ENCODE results near the gene A4GALT.
A peak's percentile ranks its signal among the peaks of the same experiment; 100 is the strongest.

A4GALT gene

DNA sequence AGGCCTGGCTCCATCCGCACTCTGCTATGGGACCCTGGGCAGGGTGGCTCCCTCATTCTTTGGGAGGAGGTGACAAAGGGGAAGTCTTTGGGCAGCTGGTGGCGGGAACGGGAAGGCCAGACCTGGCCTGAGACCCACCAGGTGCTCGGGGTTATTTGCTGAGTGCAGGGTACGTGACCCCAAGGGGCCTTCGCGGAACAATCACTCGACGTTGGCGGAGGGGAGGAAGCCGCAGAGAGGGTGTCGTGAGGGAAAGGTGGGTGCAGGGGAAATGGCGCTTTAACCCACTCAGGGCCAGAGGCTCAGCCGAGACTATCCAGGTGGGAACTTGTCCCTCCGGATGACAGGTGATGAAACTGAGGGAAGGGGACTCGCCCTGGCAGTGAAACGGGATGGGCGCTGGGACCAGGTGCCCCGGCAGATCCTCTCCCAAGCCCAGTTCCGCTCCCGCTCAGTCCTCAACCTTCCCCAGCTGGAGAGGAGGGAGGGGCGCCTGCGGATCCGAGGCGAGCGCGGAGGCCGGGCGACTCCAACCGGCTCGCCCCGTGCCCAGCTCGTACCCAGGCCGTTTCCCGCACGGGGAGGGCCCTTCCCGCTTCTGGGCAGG, 911 bp downstream of the A4GALT start:
- Mint-ChIP-seq H3K4me3 (peak overlapping the region; percentile 45), H3K27me3 (peaks cover 64% of the 10 kb centered on the region), H3K36me3 (ENCODE audit: low read depth) (no peaks in the 10 kb centered on the region), H3K27ac (no peak overlapping the region), H3K9me3 (no peaks in the 10 kb centered on the region), H3K4me1 (peaks cover 16% of the 10 kb centered on the region)
- ATAC-seq (no peak), DNase-seq (no peak)

DNA sequence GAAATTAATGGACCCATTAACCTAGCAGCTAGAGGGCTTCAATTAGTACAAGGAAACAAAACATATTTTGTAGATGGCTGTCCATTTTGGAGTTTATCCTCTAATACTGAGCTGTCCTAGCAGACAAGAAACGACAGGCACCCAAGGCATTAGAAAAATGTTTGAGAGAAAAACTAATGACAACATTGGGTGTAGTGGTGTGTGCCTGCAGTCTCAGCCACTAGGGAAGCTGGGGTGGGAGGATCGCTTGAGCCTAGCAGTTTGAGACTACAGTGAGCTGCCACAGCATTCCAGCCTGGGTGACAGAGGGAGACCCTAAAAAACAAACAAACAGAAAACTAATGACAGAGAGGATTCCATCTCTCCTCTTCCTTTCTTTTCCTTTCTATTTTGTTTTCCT, 1.5 kb downstream of the A4GALT start:
- Mint-ChIP-seq H3K9me3 (no peaks in the 10 kb centered on the region), H3K4me3 (peak overlapping the region; percentile 45), H3K27ac (no peak overlapping the region), H3K36me3 (ENCODE audit: low read depth) (no peaks in the 10 kb centered on the region), H3K4me1 (peaks cover 16% of the 10 kb centered on the region), H3K27me3 (peaks cover 65% of the 10 kb centered on the region)
- DNase-seq (no peak), ATAC-seq (no peak)

DNA sequence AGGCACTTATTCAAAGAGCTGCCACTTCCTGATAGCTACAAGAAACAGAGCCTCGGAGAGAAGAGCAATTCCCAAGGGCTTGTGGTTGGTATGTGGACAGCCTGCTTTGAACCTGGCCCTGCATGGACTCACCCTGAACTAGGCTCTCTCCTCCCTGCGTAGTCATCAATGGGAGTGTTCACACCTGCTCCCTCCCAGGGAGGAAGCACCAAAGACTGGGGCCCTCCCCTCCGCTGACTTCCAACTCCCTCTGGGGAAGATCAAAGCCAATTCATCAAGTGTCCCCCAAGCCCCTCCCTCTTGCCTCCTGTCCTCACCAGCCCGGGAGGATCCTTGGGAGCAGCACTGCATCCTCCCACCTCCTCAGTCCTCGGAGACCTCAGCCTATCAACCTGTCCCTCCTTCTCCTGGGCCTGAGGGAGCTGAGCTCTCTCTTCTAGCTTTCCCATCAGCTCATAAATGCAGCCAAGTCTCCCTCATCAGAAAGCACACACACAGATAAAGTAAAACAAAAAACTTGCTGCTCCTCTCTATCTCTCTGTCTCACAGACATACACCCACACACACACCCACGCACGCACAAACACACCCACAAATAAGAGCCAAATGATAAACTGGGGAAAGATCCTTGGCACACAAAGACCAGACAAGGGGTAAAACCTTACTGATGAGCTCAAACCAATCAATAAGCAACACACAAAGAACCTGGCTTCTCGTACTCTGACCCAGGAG, 3.3 kb downstream of the A4GALT start:
- H3K27me3 Mint-ChIP-seq, result peaks cover 56% of the 10 kb centered on the region
- DNase-seq, result no peak
- H3K4me3 Mint-ChIP-seq, result no peak overlapping the region
- no peak for ATAC-seq
- no peak overlapping the region for H3K27ac Mint-ChIP-seq
- no peaks in the 10 kb centered on the region for H3K9me3 Mint-ChIP-seq
- no peaks in the 10 kb centered on the region for H3K36me3 Mint-ChIP-seq (ENCODE audit: low read depth)
- H3K4me1 Mint-ChIP-seq, result peaks cover 16% of the 10 kb centered on the region

DNA sequence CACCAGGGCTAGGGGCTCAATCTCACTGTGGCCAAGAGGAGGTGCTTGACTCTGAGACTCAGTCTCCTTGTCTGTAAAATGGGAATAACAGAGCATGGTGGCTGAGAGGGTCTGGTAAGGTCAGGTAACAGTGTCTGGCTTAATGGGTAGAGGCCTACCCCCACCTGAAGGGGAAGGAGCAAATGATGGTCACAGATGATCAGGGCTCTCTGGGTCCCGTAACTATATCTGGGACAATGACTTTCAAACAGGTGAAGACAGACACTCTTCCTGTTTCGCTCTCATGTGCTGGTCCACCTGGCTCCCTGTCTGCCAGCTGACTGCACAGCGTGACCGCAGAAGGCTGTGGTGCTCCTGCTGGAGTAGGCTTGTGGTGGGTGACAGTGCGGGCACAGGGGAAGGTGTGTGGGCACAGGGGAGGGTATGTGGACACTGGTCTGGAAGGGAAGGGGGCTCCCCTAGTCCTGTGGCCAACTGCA, 4.0 kb downstream of the A4GALT start:
- H3K4me3 Mint-ChIP-seq, result no peak overlapping the region
- H3K27me3 Mint-ChIP-seq, result peaks cover 55% of the 10 kb centered on the region
- H3K27ac Mint-ChIP-seq, result no peak overlapping the region

DNA sequence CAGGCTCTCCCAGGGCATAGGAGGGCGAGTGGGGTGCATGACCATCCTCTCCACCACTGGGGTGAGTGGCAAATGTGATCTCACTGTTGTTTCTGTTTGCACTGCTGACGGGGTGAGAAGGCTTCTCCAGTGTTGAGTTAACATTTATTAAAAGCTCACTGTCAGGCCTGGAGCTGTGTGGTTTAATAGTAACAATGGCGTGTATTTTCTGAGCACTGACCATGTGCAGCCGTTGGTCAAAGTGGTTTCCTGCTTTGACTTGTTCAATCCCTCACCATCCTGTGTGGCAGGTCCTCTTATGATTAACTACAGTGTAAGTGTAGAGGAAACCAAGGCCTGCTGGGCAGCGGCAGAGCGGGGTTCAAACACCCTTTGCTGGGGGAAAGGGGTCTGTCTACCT, 4.4 kb downstream of the A4GALT start:
- H3K4me3 Mint-ChIP-seq, result no peak overlapping the region
- H3K27me3 Mint-ChIP-seq, result peaks cover 54% of the 10 kb centered on the region
- no peaks in the 10 kb centered on the region for H3K9me3 Mint-ChIP-seq
- peaks cover 9% of the 10 kb centered on the region for H3K4me1 Mint-ChIP-seq
- no peak for DNase-seq
- no peak for ATAC-seq
- no peak overlapping the region for H3K27ac Mint-ChIP-seq
- no peaks in the 10 kb centered on the region for H3K36me3 Mint-ChIP-seq (ENCODE audit: low read depth)

More for the DNA sequence above, 4.0 kb downstream of the A4GALT start:
- DNase-seq (no peak), ATAC-seq (no peak)
- Mint-ChIP-seq H3K4me1 (peaks cover 13% of the 10 kb centered on the region), H3K36me3 (ENCODE audit: low read depth) (no peaks in the 10 kb centered on the region), H3K9me3 (no peaks in the 10 kb centered on the region)

DNA sequence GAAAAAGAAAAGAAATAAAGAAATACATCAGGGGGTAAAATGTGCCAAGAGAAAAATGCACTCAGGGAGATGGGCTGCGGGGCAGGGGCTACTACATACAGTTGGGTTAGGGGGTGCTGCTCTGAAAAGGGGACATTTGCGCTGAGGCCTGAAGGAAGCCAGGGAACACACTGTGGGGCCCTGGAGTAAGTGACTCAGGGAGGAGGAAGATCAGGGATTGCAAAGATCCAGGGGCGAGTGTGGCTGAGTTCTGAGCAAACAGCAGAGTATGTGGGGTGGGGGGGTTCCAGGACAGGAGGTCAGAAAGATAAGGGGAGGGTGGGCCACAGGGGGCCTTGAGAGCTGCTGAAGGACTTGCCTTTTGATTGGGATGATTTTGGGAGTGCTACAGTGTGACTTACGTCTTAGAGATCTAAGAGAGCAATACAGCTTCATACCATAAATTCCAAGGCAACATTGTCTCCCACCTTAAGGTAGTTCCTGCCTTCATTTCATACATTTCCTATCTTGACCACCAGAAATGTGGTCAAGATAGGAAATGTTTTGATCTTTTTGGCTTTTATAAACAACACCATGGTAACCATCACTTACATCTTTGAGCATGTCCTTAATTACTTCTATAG, 5.8 kb downstream of the A4GALT start:
- Mint-ChIP-seq H3K27ac (no peak overlapping the region), H3K36me3 (ENCODE audit: low read depth) (no peaks in the 10 kb centered on the region), H3K9me3 (peaks cover 1% of the 10 kb centered on the region), H3K4me3 (no peak overlapping the region), H3K4me1 (peaks cover 8% of the 10 kb centered on the region), H3K27me3 (peaks cover 57% of the 10 kb centered on the region)
- ATAC-seq, result no peak
- DNase-seq, result no peak

DNA sequence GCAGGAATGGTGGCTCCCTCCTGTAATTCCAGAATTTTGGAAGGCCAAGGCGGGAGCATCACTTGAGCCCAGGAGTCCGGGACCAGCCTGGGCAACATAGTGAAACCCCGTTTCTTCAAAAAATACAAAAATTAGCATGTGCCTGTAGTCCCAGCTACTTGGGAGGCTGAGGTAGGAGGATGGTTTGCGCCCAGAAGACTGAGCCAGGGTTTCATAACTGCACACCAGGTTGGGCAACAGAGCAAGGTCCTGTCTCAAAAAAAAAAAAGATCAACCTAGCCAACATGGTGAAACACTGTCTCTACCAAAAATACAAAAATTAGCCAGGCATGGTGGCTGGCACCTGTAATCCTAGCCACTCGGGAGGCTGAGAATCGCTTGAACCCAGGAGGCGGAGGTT, 6.4 kb downstream of the A4GALT start:
- ATAC-seq (no peak), DNase-seq (no peak)
- Mint-ChIP-seq H3K4me1 (peaks cover 3% of the 10 kb centered on the region), H3K27me3 (peaks cover 55% of the 10 kb centered on the region), H3K36me3 (ENCODE audit: low read depth) (no peaks in the 10 kb centered on the region), H3K9me3 (peaks cover 4% of the 10 kb centered on the region), H3K4me3 (no peak overlapping the region), H3K27ac (no peak overlapping the region)

DNA sequence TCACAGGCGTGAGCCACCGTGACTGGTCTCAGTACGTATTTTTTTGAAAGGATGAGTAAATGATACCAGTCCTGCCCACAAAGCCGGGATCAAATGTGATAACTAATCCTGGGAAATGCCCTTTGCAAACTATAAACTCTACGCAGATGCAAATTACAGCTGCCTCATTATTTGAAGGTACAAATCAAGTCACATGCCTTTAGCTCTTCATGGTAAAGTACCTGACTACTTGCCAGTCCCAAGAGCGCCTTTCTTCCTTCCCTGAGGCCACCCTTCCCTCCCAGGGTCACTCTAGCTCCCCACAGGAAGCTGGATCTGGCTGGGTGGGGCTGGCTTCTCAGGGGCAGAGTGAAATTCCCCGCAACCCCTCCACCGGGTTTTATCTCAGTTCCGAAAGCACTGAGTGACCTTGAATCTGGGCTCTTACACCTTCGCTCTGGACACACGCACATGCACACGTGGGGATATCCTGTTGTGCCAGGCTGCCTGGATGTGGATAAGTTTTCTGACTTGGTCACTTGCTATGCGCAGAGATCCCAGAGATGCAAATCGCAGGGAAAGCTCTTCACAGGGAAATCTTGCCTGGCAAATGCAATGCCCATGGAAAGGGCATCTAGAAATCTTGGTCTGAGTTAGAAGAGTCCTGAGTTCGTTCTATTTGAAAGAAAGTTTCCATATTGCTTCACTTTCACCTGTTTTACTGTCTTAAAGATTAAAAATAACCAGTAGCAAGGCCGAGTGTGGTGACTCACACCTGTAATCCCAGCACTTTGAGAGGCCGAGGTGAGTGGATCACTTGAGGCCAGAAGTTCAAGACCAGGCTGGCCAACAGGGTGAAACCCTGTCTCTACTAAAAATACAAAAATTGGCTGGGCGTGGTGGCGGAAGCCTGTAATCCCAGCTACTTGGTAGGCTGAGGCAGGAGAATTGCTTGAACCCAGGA, 8.5 kb downstream of the A4GALT start:
- Mint-ChIP-seq H3K27ac (no peak overlapping the region), H3K27me3 (peaks cover 41% of the 10 kb centered on the region), H3K9me3 (peaks cover 11% of the 10 kb centered on the region), H3K36me3 (ENCODE audit: low read depth) (no peaks in the 10 kb centered on the region), H3K4me1 (no peaks in the 10 kb centered on the region), H3K4me3 (no peak overlapping the region)
- DNase-seq (no peak), ATAC-seq (no peak)

DNA sequence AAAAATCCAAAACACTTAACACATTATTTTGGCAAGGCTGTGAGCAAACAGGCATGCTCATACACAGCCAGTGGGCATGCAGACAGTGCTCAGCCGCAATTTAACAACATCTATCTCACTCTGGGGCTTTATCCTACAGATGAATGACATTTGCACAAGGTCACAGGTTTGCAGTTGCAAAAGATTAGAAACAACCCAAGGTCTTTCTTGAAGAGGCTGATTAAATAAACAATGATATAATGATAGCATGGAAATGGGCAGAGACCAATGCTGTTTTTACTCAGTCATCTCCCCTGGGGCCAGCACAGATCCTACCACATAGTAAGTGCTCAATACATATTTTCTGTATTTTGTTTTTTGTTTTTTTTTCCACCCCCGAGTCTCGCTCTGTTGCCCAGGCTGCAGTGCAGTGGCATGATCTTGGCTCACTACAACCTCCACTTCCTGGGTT, 9.4 kb downstream of the A4GALT start:
- no peaks in the 10 kb centered on the region for H3K36me3 Mint-ChIP-seq (ENCODE audit: low read depth)
- no peak for ATAC-seq
- H3K27me3 Mint-ChIP-seq, result peaks cover 32% of the 10 kb centered on the region
- H3K9me3 Mint-ChIP-seq, result peaks cover 11% of the 10 kb centered on the region
- H3K27ac Mint-ChIP-seq, result no peak overlapping the region
- no peaks in the 10 kb centered on the region for H3K4me1 Mint-ChIP-seq
- H3K4me3 Mint-ChIP-seq, result no peak overlapping the region
- DNase-seq, result no peak

DNA sequence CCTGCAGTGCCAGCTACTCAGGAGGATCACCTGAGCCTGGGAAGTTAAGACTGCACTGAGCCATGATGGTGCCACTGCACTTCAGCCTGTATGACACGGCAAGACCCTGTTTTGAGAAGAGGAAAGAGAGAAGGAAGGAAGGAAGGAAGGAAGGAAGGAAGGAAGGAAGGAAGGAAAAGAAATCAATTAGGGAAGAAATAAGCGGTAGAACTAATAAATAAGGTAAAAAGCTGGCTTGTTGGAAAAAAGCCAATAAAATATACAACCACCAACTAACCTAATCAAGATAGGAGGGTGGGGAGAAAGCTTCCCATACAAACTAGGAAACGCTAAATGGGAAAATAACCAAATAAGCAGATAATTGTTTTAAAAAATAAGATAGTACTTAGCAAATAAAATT, 12.3 kb downstream of the A4GALT start:
- DNase-seq, result no peak
- no peak overlapping the region for H3K27ac Mint-ChIP-seq
- H3K36me3 Mint-ChIP-seq (ENCODE audit: low read depth), result no peaks in the 10 kb centered on the region
- peaks cover 25% of the 10 kb centered on the region for H3K27me3 Mint-ChIP-seq
- no peak overlapping the region for H3K4me3 Mint-ChIP-seq
- H3K9me3 Mint-ChIP-seq, result peaks cover 11% of the 10 kb centered on the region
- no peaks in the 10 kb centered on the region for H3K4me1 Mint-ChIP-seq
- no peak for ATAC-seq

DNA sequence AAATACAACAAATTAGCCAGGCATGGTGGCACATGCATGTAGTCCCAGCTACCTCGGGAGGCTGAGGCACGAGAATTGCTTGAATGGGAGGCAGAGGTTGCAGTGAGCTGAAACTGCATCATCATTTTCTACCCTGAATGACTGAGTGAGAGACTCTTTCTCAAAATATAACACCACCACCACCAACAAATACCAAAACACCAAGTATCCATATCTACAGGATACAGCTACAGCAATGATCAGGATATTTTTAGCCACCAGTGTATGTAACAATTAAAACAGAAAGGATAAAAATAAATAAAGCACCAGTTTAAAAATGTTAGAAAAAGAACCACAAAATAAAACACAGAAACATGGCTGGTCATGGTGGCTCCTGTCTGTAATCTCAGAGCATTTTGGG, 13.2 kb downstream of the A4GALT start:
- Mint-ChIP-seq H3K4me1 (no peaks in the 10 kb centered on the region), H3K9me3 (peaks cover 11% of the 10 kb centered on the region), H3K36me3 (ENCODE audit: low read depth) (no peaks in the 10 kb centered on the region), H3K27me3 (peaks cover 21% of the 10 kb centered on the region), H3K4me3 (no peak overlapping the region), H3K27ac (no peak overlapping the region)
- DNase-seq, result no peak
- no peak for ATAC-seq

DNA sequence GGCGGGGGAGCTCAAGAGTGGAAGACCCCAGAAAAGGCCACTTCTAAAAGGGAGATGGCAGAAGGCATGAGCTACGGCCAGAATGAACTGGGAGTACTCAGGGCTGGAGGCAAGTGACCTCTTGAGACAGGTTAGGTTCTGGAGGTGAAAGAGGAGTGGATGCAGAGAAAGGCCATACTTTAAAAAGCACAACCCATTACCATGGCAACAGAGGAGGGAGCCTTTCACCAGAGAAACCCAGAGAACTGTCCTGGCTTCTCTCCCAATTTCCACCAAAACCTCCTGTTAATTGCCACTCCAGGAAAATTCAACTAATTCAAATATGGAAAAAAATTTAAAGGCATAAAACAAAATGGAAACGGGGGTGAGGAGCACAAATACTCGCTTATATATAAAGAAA, 15.8 kb downstream of the A4GALT start:
- Mint-ChIP-seq H3K27ac (no peak overlapping the region), H3K27me3 (peaks cover 7% of the 10 kb centered on the region), H3K4me1 (no peaks in the 10 kb centered on the region), H3K36me3 (ENCODE audit: low read depth) (no peaks in the 10 kb centered on the region), H3K9me3 (peaks cover 10% of the 10 kb centered on the region), H3K4me3 (no peak overlapping the region)
- ATAC-seq (no peak), DNase-seq (no peak)

DNA sequence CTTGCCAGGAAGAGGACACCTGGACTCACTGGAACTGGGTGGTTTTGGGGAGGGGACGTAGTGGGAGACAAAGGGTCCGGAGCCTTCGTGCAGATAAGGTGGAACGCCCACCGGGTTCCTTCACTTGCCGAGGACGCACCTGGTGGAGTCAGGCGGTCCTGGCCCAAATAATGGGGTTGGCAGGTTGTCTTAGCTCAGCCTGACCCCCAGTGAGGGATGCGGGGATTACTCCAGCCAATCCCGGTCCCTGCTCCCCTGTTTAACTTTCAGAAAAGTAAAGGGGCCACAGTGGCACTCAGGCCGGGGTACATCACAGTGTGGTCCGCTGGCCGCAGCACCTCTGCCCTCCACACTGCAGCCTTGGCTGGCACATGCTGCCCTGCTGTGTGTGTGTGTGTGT, 18.0 kb downstream of the A4GALT start:
- H3K9me3 Mint-ChIP-seq, result no peaks in the 10 kb centered on the region
- DNase-seq, result no peak
- no peak overlapping the region for H3K4me3 Mint-ChIP-seq
- ATAC-seq, result no peak
- H3K36me3 Mint-ChIP-seq (ENCODE audit: low read depth), result no peaks in the 10 kb centered on the region
- no peak overlapping the region for H3K27ac Mint-ChIP-seq
- peaks cover 2% of the 10 kb centered on the region for H3K27me3 Mint-ChIP-seq
- H3K4me1 Mint-ChIP-seq, result no peaks in the 10 kb centered on the region

DNA sequence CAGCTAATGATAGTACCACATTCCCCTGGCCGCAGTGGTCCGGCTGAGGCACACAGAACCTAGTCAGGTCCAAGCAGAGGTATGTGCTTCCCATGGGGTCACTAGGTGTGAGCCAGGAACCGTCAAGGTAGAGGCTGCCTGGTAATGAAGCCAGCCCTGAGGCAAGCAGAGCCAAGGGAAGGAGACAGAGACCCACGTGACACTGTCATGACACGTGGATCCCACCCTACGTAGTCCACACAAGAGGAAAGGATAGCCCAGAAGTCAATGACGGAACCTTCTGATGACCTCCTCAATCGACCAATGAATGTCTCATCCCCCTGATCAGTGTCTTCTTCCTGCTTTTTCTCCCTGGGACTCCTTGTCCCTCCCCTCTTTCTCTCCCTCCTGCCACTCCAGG, 19.0 kb downstream of the A4GALT start:
- H3K4me1 Mint-ChIP-seq, result no peaks in the 10 kb centered on the region
- H3K36me3 Mint-ChIP-seq (ENCODE audit: low read depth), result no peaks in the 10 kb centered on the region
- ATAC-seq (no peak), DNase-seq (no peak)
- no peak overlapping the region for H3K4me3 Mint-ChIP-seq
- H3K27me3 Mint-ChIP-seq, result no peaks in the 10 kb centered on the region
- no peak overlapping the region for H3K27ac Mint-ChIP-seq
- H3K9me3 Mint-ChIP-seq, result no peaks in the 10 kb centered on the region

Measured in activated naive CD8-positive, alpha-beta T cell treated with anti-CD3 and anti-CD28 coated beads, Interleukin-2, amount 50 U/mL, for 24 hours (primary cell).